GM19239 (cell line): Measurements from ENCODE around the gene CAMK4.

Source experiments
- DNase-seq: peaks from one replicate; pipeline ENCODE4 v3.0.0; 2011; ENCODE audit warnings: low spot score; ENCODE audit not compliant: insufficient read length
- FAIRE-seq: peaks from 2 replicates; lab custom pipeline; 2011; peaks lifted over from hg19 to GRCh38; lab: Jason Lieb, UNC

CAMK4 gene

DNA sequence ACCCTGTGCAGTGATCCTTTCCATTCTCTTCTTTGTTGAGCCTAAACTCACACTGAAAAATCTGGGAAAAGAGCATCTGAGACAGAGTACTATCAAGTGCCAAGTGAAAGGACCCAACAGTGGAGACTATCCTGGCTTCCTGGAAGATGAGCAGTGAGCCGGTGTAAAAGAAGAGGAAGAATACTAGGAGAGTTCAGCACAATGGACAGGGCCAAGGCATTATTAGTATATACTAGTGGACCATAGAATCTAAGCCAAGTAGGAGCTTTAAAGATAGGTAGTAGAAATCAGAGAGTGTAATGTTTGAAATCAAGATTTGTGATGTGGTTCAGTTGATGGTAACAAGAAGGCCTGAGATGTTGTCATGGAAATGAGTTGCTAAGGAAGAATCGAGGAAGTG is 140.8 kb downstream of the CAMK4 start:
- FAIRE-seq (no peak), DNase-seq (no peak)

DNA sequence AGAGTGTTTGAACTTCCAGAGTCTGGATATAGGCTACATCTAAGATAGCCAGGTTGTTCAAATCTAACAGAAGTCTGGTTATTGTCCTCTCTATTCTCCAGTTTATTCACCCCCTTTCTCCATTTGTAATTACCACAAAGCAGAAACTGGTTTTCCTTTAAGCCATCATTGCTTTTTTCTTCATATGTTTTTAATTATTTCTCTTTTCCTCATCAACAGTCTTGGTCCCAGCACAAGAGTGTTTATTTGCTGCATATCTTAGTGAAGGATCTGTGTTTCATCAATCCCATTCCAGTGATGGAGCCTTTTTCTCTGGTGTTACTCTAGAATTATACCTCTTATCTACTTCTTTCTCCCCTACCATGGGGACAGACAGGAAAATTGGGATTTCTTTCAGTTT is 142.2 kb downstream of the CAMK4 start:
- FAIRE-seq = no peak
- DNase-seq = no peak

DNA sequence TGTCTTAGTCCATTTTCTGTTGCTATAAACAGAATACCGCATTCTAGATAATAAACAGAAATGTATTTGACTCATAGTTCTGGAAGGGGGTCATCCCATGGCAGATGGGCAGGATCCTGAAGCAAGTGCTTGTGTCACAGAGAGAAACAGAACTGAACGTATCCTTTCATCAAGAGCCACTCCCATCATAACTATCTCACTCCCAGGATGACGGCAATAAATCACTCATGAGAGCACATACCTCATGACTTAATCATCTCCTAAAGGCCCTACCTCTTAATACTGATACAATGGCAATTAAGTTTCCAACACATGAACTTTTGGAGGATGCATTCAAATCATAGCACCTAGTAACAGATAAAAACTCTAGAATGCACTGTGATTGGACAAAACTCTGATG is 142.9 kb downstream of the CAMK4 start:
- DNase-seq (no peak), FAIRE-seq (no peak)

GRCh38 chr5:111372799-111373198 is 148.6 kb downstream of the CAMK4 start:
- DNase-seq = no peak
- no peak for FAIRE-seq

GRCh38 chr5:111374380-111374779 is 150.2 kb downstream of the CAMK4 start:
- DNase-seq (no peak), FAIRE-seq (no peak)

GRCh38 chr5:111375645-111376044 is 151.5 kb downstream of the CAMK4 start:
- no peak for FAIRE-seq

GRCh38 chr5:111377306-111377705 is 153.1 kb downstream of the CAMK4 start:
- DNase-seq = no peak
- FAIRE-seq = no peak

More at GRCh38 chr5:111375645-111376044, 151.5 kb downstream of the CAMK4 start:
- DNase-seq = no peak

DNA sequence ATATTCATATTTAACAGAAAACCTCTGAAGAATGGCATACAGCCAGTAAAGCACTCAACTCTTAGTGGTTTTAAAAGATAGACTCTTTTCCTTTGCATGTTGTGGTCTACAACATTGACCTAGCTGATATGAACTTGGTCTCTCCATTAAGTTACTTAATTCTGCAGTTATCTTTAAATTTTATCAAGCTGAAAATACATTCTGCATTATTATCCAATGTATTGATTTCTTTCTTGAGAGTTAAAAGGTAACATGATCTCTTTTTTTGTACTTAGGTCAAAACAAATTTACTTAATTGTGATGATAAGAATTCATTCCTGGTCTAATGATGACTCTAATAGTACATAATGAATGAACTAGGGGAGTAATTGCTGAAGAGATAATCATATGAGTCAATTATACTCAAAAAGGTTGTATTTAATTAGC is 155.2 kb downstream of the CAMK4 start:
- no peak for DNase-seq
- no peak for FAIRE-seq

- FAIRE-seq = no peak
- DNase-seq = no peak
Measured at GRCh38 chr5:111383288-111383970, 159.2 kb downstream of the CAMK4 start.

DNA sequence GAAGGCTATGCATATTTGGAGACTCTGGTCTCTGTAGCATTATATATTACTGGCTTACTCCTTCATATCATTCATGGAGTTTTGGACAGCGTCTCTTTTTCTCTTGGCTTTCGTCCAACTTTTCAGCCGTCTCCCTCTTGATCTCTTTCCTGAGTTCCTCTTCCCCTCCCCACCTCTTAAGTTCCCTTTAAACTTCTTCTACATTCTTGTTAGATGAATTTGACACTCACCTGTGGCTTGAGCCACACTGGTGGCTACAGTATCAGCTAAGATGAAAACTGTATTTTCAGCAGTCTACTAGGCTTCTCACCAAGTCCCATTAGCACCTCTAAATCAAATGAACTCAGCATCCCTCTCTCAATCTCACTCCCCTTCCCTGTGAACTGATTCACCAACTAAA is 160.0 kb downstream of the CAMK4 start:
- FAIRE-seq (no peak), DNase-seq (no peak)

GRCh38 chr5:111385051-111385450 is 160.9 kb downstream of the CAMK4 start:
- DNase-seq = no peak
- FAIRE-seq = no peak

DNA sequence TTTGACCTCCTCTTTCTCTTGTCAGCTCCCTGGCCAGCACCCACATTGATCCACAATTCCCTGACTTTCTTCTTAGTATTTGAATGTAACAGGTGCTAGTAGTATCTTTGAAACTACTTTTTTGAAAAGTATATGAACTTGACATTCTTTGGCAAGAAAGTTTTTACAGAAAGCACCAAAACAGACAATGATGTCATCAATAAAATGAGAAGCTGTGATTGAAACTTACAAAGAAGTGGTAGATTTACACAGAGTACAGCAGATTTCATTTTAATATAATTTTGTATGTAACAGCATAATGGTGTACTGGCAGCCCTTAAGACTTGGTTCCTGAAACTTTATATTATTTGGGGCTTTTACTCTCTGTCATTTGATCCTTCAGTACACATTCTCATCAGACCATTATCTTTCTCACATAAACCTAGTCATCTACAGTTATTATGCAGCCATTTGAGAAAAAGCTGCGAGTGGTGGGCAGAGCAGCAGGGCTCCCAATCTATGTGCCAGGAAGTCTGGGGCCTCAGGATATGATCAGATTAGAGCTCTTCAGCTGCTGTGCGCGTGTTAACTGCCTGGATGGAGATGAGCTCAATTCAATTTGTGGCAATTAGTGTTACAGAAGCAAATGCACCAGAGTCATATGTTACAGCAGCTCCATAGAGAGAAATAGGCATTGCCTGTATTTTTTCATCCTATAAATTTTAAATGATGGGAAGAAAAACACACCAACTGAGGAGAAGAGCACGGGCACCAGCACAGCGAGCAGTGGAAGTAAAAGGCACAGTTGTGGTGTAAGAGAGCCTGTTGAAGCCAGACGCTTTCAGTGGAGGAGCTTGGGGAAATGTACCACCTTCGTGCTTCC is 162.0 kb downstream of the CAMK4 start:
- no peak for FAIRE-seq
- no peak for DNase-seq

DNA sequence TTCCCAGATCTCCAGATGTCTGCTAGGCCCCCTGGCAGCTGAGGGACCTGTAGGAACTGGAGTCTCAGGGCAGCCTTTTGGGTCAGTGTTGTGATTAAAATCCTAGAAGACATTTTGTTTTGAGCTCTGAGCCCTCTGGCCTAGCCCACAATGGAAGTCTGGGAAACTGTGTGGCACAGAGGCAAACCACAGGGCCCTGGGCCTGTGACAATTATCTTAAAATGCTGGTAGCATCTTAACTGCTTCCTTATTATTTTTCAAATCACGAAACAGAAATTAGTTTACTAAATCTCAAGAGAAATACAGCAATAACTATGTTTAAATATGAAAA is 162.6 kb downstream of the CAMK4 start:
- no peak for FAIRE-seq
- no peak for DNase-seq

GRCh38 chr5:111387361-111387760 is 163.2 kb downstream of the CAMK4 start:
- DNase-seq (no peak), FAIRE-seq (peak; percentile 37)

- FAIRE-seq = no peak
- DNase-seq = no peak
Measured at GRCh38 chr5:111389390-111390082, 165.4 kb downstream of the CAMK4 start.

GRCh38 chr5:111392181-111392580 is 168.0 kb downstream of the CAMK4 start:
- DNase-seq (no peak), FAIRE-seq (no peak)

GRCh38 chr5:111394586-111394985 is 170.4 kb downstream of the CAMK4 start:
- no peak for DNase-seq
- FAIRE-seq = no peak

GRCh38 chr5:111398013-111398412 is 173.8 kb downstream of the CAMK4 start:
- FAIRE-seq (no peak), DNase-seq (no peak)

GRCh38 chr5:111399113-111399512 is 174.9 kb downstream of the CAMK4 start:
- DNase-seq (no peak), FAIRE-seq (no peak)

DNA sequence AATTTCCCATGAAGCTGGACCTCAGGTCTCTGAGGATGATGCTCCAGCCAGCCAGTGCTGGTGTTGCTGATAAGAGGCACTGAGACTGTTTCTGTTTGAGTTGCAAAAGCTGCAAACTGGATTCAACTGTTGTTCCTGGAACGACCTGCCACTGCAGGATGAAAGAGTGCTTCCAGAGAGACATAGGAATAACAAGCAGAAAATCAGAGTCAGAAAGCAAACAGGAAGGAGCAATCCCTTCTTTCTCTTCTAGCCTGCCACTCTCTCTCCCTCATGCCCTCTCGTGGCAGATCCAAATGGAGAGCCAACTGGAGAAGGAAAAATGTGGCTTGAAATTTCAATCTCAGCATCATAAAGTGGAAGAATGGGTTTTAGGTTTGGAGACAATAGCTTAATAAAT is 177.7 kb downstream of the CAMK4 start:
- FAIRE-seq = no peak

GRCh38 chr5:111404270-111404769 is 180.1 kb downstream of the CAMK4 start:
- DNase-seq (no peak), FAIRE-seq (no peak)

More for the DNA sequence above, 177.7 kb downstream of the CAMK4 start:
- no peak for DNase-seq
